Endothelial cell of umbilical vein (primary cell): ENCODE results near the gene SPAG16. TPM values are rescaled to one million over a fixed set of nuclear protein-coding genes. Genes with fewer than 3 reads are reported as not detected.

ENCODE experiments used
- BruUV-seq: library from RNA; stranded (reverse); fragments of 400-500 nt; replicated peaks from 2 replicates; lab custom pipeline; 2021; lab: Mats Ljungman, UMichigan
- CTCF ChIA-PET: fragments of 300-600, 350-600 bp; sonication (Branson Sonifier 250); formaldehyde crosslinking; loops from one replicate; lab custom pipeline; 2021; ENCODE audit warnings: antibody characterized with exemption, inconsistent platforms; lab: Charles Lee
- POLR2A ChIA-PET: fragments of 300-600, 350-600 bp; sonication (Branson Sonifier 250); formaldehyde crosslinking; loops from one replicate; lab custom pipeline; 2021; ENCODE audit warnings: antibody characterized with exemption, inconsistent platforms; lab: Charles Lee
- DNase-seq: peaks from one replicate; pipeline ENCODE4 v3.0.0-alpha.2; 2011; ENCODE audit warnings: low read depth, low spot score
- FAIRE-seq: peaks from 2 replicates; lab custom pipeline; 2011; peaks lifted over from hg19 to GRCh38; lab: Jason Lieb, UNC
- H2AFZ ChIP-seq: 2 replicates; pipeline ENCODE4 v1.6.0; 2012; ENCODE audit warnings: low read depth, low read length, control low read depth, inconsistent platforms
- H3K27ac ChIP-seq: 2 replicates; pipeline ENCODE4 v1.5.1; 2011; ENCODE audit warnings: low read depth, mild to moderate bottlenecking, control low read depth, low read length, moderate library complexity; ENCODE audit not compliant: insufficient read depth
- H3K27me3 ChIP-seq, 2 experiments: 2 replicates each; pipeline versions ENCODE4 v1.6.0 to v1.6.1; 2011; ENCODE audit warnings: low read length in 2 of 2, mixed read lengths in 1 of 2; ENCODE audit not compliant: control insufficient read depth in 2 of 2, insufficient read depth in 2 of 2
- H3K36me3 ChIP-seq, 2 experiments: 2 replicates in 1 of 2; 3 replicates in 1 of 2; pipeline ENCODE4 v1.5.1; 2011; ENCODE audit warnings: low read length in 2 of 2, mild to moderate bottlenecking in 1 of 2, moderate library complexity in 1 of 2; ENCODE audit not compliant: control insufficient read depth in 2 of 2, insufficient read depth in 2 of 2; ENCODE audit errors: extremely low read depth in 1 of 2
- H3K4me1 ChIP-seq: 3 replicates; pipeline ENCODE4 v1.5.1; 2011; ENCODE audit warnings: mild to moderate bottlenecking, low read length; ENCODE audit not compliant: control insufficient read depth, insufficient read depth; ENCODE audit errors: extremely low read depth
- H3K4me2 ChIP-seq: 2 replicates; pipeline ENCODE4 v1.6.1; 2011; ENCODE audit warnings: low read length, control low read depth, mixed read lengths; ENCODE audit not compliant: insufficient read depth
- H3K4me3 ChIP-seq, 3 experiments: fragments of 200-600 bp in 1 of 3; sonication (generic), shearing (Covaris generic) in 1 of 3; replicated peaks in 1 of 3; 2 replicates each; pipeline ENCODE4 v1.5.1; 2011 to 2016; ENCODE audit warnings: control low read depth in 3 of 3, low read length in 3 of 3, mild to moderate bottlenecking in 2 of 3, inconsistent platforms in 1 of 3, low read depth in 1 of 3, moderate library complexity in 1 of 3; ENCODE audit not compliant: insufficient read depth in 1 of 3
- H3K79me2 ChIP-seq: 2 replicates; pipeline ENCODE4 v1.6.0; 2012; ENCODE audit warnings: low read length, inconsistent platforms; ENCODE audit not compliant: control insufficient read depth, insufficient read depth
- H3K9ac ChIP-seq: replicated peaks from 2 replicates; pipeline ENCODE3; 2011; ENCODE audit warnings: low read length, control low read depth; ENCODE audit not compliant: insufficient read depth; ENCODE audit errors: extremely low read depth
- H3K9me1 ChIP-seq: replicated peaks from 3 replicates; pipeline ENCODE4 v1.6.0; 2011; ENCODE audit warnings: mild to moderate bottlenecking, low read length; ENCODE audit not compliant: control insufficient read depth, insufficient read depth; ENCODE audit errors: extremely low read depth
- H3K9me3 ChIP-seq: replicated peaks from 2 replicates; pipeline ENCODE4 v1.5.1; 2012; ENCODE audit warnings: low read length, inconsistent platforms; ENCODE audit not compliant: control insufficient read depth, insufficient read depth
- H4K20me1 ChIP-seq: replicated peaks from 2 replicates; pipeline ENCODE3; 2011; ENCODE audit warnings: mild to moderate bottlenecking, low read length; ENCODE audit not compliant: control insufficient read depth, insufficient read depth; ENCODE audit errors: extremely low read depth
- CTCF ChIP-seq, 2 donors: IDR thresholded peaks; 1 replicate in 1 of 2; 2 replicates in 1 of 2; pipeline ENCODE4 v1.5.1; 2011; ENCODE audit warnings: low read length in 2 of 2, mild to moderate bottlenecking in 2 of 2, moderate library complexity in 2 of 2, control low read depth in 1 of 2, inconsistent platforms in 1 of 2, low read depth in 1 of 2; ENCODE audit not compliant: insufficient read depth in 1 of 2; ENCODE audit errors: extremely low read depth in 1 of 2
- EZH2 ChIP-seq: IDR thresholded peaks from 2 replicates; pipeline ENCODE4 v1.6.1; 2012; ENCODE audit warnings: borderline replicate concordance, low read depth, mild to moderate bottlenecking, moderate library complexity, low read length, inconsistent platforms; ENCODE audit not compliant: severe bottlenecking
- FOS ChIP-seq: IDR thresholded peaks from 2 replicates; pipeline ENCODE4 v1.6.1; 2011; ENCODE audit warnings: mild to moderate bottlenecking, low read length, moderate library complexity, borderline replicate concordance; ENCODE audit not compliant: insufficient read depth
- GATA2 ChIP-seq: IDR thresholded peaks from 2 replicates; pipeline ENCODE4 v1.7.0; 2011; ENCODE audit warnings: low read depth, mild to moderate bottlenecking, moderate library complexity, mixed read lengths, low read length; ENCODE audit not compliant: insufficient read length, insufficient read depth
- JUN ChIP-seq: IDR thresholded peaks from 2 replicates; pipeline ENCODE4 v1.6.1; 2011; ENCODE audit warnings: borderline replicate concordance, low read depth; ENCODE audit not compliant: insufficient read length, insufficient read depth
- MAX ChIP-seq: IDR thresholded peaks from 2 replicates; pipeline ENCODE4 v1.6.1; 2011; ENCODE audit not compliant: insufficient read depth, insufficient read length
- MYC ChIP-seq: IDR thresholded peaks from one replicate; pipeline ENCODE4 v1.6.1; 2011; ENCODE audit warnings: mild to moderate bottlenecking, low read depth, low read length
- POLR2A ChIP-seq: IDR thresholded peaks from 2 replicates; pipeline ENCODE4 v1.6.1; 2012; ENCODE audit warnings: low read depth, mild to moderate bottlenecking, control low read depth, low read length
- POLR2AphosphoS5 ChIP-seq: IDR thresholded peaks from 2 replicates; pipeline ENCODE4 v1.6.1; 2012; ENCODE audit warnings: low read depth, mild to moderate bottlenecking, control low read depth, low read length, moderate library complexity; ENCODE audit not compliant: insufficient read depth
- dilution Hi-C: fragments of 300-500 bp; cut with MboI; formaldehyde crosslinking; loops from one replicate; pipeline ENCODE4 v1.15.0; 2019; ENCODE audit warnings: low sequenced_read_pairs; ENCODE audit not compliant: extremely low pct_ligation_motif_present
- intact Hi-C: fragments of 100-400 bp; cut with micrococcal nuclease; formaldehyde crosslinking; loops from one replicate; pipeline ENCODE4 v1.10.0; 2022
- polyA plus RNA-seq, 4 experiments: library from polyadenylated mRNA; depleted of rRNA in 3 of 4; stranded (reverse) in 3 of 4; unstranded in 1 of 4; fragments of >200 nt; gene quantifications; 2 replicates each; pipeline versions ENCODE4 v1.2.1 to v1.2.3, GENCODE V29; 2011 to 2012; ENCODE audit warnings: missing spikeins in 1 of 4
- total RNA-seq: library from RNA; stranded (reverse); gene quantifications from 2 replicates; pipeline ENCODE4 v1.2.3, GENCODE V29; 2021

SPAG16 gene
- total and polyA plus RNA-seq, 2 donors (not counting 3 experiments of a cell fraction or from before 2014, with no cell fraction given) = 4.0 to 7.7 TPM

GRCh38 chr2:213649176-213649575 lies 364.9 kb downstream of the SPAG16 start:
- DNase-seq (no peak), FAIRE-seq (no peak)
- dilution Hi-C loops = no loop called here
- intact Hi-C loops = no loop called here
- ChIA-PET POLR2A (no interaction called here), CTCF (no interaction called here)
- Histone ChIP-seq H3K4me3 (no peak overlapping the region), H3K27me3 (no peaks in the 10 kb centered on the region), H3K9me3 (peaks cover 3% of the 10 kb centered on the region), H3K4me1 (no peaks in the 10 kb centered on the region), H3K4me2 (no peak overlapping the region), H3K9me1 (no peaks in the 10 kb centered on the region), H4K20me1 (no peaks in the 10 kb centered on the region), H3K79me2 (no peaks in the 10 kb centered on the region), H3K9ac (no peak overlapping the region), H3K27ac (no peak overlapping the region), H2AFZ (no peak overlapping the region), H3K36me3 (no peaks in the 10 kb centered on the region)
- TF ChIP-seq FOS (no peak), CTCF (IDR thresholded peaks at IDR 0.05; ENCODE audit: extremely low read depth in 1 of 2, insufficient read depth in 1 of 2, low read depth in 1 of 2, low read length in 2 of 2) (no peak), JUN (no peak), EZH2 (no peak), MYC (no peak), POLR2AphosphoS5 (no peak), POLR2A (no peak), GATA2 (no peak), MAX (no peak)
- BruUV-seq = no TSS peak
